PC-3 (cell line): ENCODE results near the gene PDE3B. TPM values are rescaled to one million over a fixed set of nuclear protein-coding genes. Genes with fewer than 3 reads are reported as not detected.
A peak's percentile ranks its signal among the peaks of the same experiment; 100 is the strongest.

ENCODE experiments used
- ATAC-seq: fragments of 200-7000 bp; cut with Tn5 transposase; 2 replicates; pipeline ENCODE4 v1.9.1; 2020; ENCODE audit warnings: mild to moderate bottlenecking, moderate library complexity
- BruUV-seq: library from RNA; stranded (reverse); fragments of 400-500 nt; replicated peaks from 2 replicates; lab custom pipeline; 2021; lab: Mats Ljungman, UMichigan
- CTCF ChIA-PET: fragments of 300-600 bp; sonication (Branson Sonifier 250); formaldehyde crosslinking; loops from one replicate; lab custom pipeline; 2022; ENCODE audit warnings: antibody characterized with exemption; lab: Charles Lee
- POLR2A ChIA-PET: fragments of 300-600 bp; sonication (Branson Sonifier 250); formaldehyde crosslinking; loops from one replicate; lab custom pipeline; 2022; ENCODE audit warnings: antibody characterized with exemption; ENCODE audit not compliant: unreplicated experiment; lab: Charles Lee
- DNase-seq: peaks from one replicate; pipeline ENCODE4 v3.0.0-alpha.2; 2015
- H2AFZ ChIP-seq: fragments of 300-600 bp; sonication (generic); 2 replicates; pipeline ENCODE4 v1.6.0; 2016; ENCODE audit warnings: antibody characterized with exemption, low read length
- H3F3A ChIP-seq: fragments of 300-600 bp; sonication (generic); one replicate; pipeline ENCODE4 v1.6.0; 2017; ENCODE audit warnings: antibody characterized with exemption, low read length, control low read depth, mild to moderate bottlenecking; ENCODE audit not compliant: unreplicated experiment
- H3K27ac ChIP-seq: fragments of 300-600 bp; sonication (generic); 2 replicates; pipeline ENCODE4 v1.5.1; 2016; ENCODE audit warnings: mild to moderate bottlenecking, low read length
- H3K27me3 ChIP-seq: fragments of 300-600 bp; sonication (generic); 2 replicates; pipeline ENCODE4 v1.6.1; 2016; ENCODE audit warnings: low read length, mixed read lengths
- H3K36me3 ChIP-seq: fragments of 300-600 bp; sonication (generic); 2 replicates; pipeline ENCODE4 v1.6.1; 2016; ENCODE audit warnings: low read depth, mixed run types, low read length, mixed read lengths
- H3K4me1 ChIP-seq: fragments of 300-600 bp; sonication (generic); 2 replicates; pipeline ENCODE4 v1.5.1; 2016; ENCODE audit warnings: low read length; ENCODE audit not compliant: insufficient read depth
- H3K4me2 ChIP-seq: fragments of 300-600 bp; sonication (generic); 2 replicates; pipeline ENCODE4 v1.6.0; 2016; ENCODE audit warnings: low read length
- H3K4me3 ChIP-seq: fragments of 300-600 bp; sonication (generic); 2 replicates; pipeline ENCODE4 v1.5.1; 2016; ENCODE audit warnings: mild to moderate bottlenecking, low read length, mixed read lengths
- H3K79me2 ChIP-seq: fragments of 300-600 bp; sonication (generic); 2 replicates; pipeline ENCODE4 v1.6.1; 2017; ENCODE audit warnings: low read length, mixed read lengths
- H3K9ac ChIP-seq: fragments of 300-600 bp; sonication (generic); 2 replicates; pipeline ENCODE4 v1.6.0; 2016; ENCODE audit warnings: mild to moderate bottlenecking, low read length
- H3K9me2 ChIP-seq: fragments of 300-600 bp; sonication (generic); replicated peaks from 2 replicates; pipeline ENCODE4 v1.6.1; 2016; ENCODE audit warnings: mixed run types, low read length, mixed read lengths
- H3K9me3 ChIP-seq: fragments of 300-600 bp; sonication (generic); 2 replicates; pipeline ENCODE4 v1.6.1; 2016; ENCODE audit warnings: low read length, mixed read lengths
- H4K20me1 ChIP-seq: fragments of 300-600 bp; sonication (generic); 2 replicates; pipeline ENCODE4 v1.6.1; 2016; ENCODE audit warnings: low read length, mixed read lengths
- EZH2 ChIP-seq: fragments of 300-600 bp; sonication (generic); IDR thresholded peaks from one replicate; pipeline ENCODE4 v1.6.1; 2017; ENCODE audit warnings: antibody characterized with exemption, mild to moderate bottlenecking, low read length; ENCODE audit not compliant: unreplicated experiment
- EZH2phosphoT487 ChIP-seq: fragments of 300-600 bp; sonication (generic); IDR thresholded peaks from 2 replicates; pipeline ENCODE4 v1.6.1; 2018; ENCODE audit warnings: mild to moderate bottlenecking, antibody characterized with exemption, low read length, borderline replicate concordance
- intact Hi-C: fragments of 100-400 bp; cut with micrococcal nuclease; formaldehyde crosslinking; loops from 2 replicates; pipeline ENCODE4 v1.9.0; 2023
- total RNA-seq: library from RNA; depleted of rRNA; stranded (reverse); fragments of >200 nt; gene quantifications from 2 replicates; pipeline ENCODE4 v1.2.3, GENCODE V29; 2014
- TF ChIP-seq, protein P1 (sequence below): fragments of 300-600 bp; sonication (generic); conservative IDR thresholded peaks from 2 replicates; pipeline ENCODE4 v1.5.1; 2017; ENCODE audit warnings: antibody characterized with exemption, low read depth, mild to moderate bottlenecking, low read length

Gene PDE3B
- total RNA-seq, 1 experiment from 2014 or later, result 0.11 TPM

DNA sequence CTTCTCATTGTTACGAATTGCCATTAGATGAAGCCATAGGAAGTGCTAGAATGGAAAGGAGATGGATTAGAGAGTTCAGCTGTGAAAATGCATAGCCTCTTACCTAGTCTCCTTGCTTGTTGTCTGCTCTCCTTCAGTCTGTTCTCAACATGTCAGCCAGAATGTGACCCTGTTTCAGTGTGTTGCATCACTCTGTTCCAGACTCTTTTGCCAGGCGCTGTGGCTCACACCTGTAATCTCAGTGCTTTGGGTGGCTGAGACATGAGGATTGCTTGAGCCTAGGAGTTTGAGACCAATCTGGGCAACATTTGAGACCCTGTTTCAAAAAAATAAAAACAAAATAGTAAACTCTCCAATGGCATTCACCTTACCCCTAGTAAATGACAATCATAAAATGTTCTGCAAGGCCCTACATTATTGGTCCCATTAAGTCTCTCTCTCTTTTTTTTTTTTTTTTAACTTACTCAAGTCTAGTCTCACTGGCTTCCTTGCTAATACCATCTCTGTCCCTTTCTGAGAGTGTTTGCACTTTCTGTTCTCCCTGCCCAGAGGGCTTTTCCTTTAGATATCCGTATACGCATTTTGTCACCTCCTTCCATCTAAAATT, 209.1 kb downstream of the PDE3B start:
- intact Hi-C loops, result no loop called here
- Histone ChIP-seq H3K36me3 (no peaks in the 10 kb centered on the region), H2AFZ (no peak overlapping the region), H3K4me2 (no peak overlapping the region), H3K27ac (no peak overlapping the region), H3F3A (no peaks in the 10 kb centered on the region), H3K4me3 (no peak overlapping the region), H3K4me1 (no peaks in the 10 kb centered on the region), H3K79me2 (no peaks in the 10 kb centered on the region), H3K9ac (no peak overlapping the region), H3K9me2 (no peaks in the 10 kb centered on the region), H4K20me1 (no peaks in the 10 kb centered on the region), H3K9me3 (no peaks in the 10 kb centered on the region), H3K27me3 (peaks cover 20% of the 10 kb centered on the region; the same call in 1 of the 2 replicates)
- TF ChIP-seq, protein P1, sequence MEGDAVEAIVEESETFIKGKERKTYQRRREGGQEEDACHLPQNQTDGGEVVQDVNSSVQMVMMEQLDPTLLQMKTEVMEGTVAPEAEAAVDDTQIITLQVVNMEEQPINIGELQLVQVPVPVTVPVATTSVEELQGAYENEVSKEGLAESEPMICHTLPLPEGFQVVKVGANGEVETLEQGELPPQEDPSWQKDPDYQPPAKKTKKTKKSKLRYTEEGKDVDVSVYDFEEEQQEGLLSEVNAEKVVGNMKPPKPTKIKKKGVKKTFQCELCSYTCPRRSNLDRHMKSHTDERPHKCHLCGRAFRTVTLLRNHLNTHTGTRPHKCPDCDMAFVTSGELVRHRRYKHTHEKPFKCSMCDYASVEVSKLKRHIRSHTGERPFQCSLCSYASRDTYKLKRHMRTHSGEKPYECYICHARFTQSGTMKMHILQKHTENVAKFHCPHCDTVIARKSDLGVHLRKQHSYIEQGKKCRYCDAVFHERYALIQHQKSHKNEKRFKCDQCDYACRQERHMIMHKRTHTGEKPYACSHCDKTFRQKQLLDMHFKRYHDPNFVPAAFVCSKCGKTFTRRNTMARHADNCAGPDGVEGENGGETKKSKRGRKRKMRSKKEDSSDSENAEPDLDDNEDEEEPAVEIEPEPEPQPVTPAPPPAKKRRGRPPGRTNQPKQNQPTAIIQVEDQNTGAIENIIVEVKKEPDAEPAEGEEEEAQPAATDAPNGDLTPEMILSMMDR, result no peak
- TF ChIP-seq EZH2 (no peak), EZH2phosphoT487 (no peak)
- ChIA-PET CTCF (no interaction called here), POLR2A (no interaction called here)
- no peak for ATAC-seq
- BruUV-seq, result no TSS peak
- no peak for DNase-seq

DNA sequence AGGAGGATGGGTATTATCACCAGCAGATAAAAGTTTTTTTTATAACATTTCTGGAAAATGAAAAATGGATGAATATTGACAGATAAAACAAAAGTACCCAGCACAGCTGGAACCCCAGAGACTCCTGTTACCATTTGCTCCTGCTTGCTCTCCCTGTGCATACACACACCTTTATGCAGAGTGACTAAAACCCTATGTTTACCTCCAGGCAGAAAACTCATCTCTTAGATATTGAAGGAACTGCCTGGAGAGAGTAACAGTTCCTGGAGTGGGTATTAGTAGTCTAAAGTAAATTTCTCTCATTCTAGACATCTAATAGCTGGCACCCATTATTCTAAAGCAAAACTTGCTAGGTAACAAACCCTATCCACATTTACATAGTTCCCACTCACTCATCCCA, 210.5 kb downstream of the PDE3B start:
- ATAC-seq, result peak; percentile 51; the same call in 1 of the 2 replicates
- CTCF ChIA-PET, result no interaction called here
- Histone ChIP-seq H4K20me1 (no peaks in the 10 kb centered on the region), H3K4me2 (no peak overlapping the region), H3K9me3 (no peaks in the 10 kb centered on the region), H3K4me1 (no peaks in the 10 kb centered on the region), H3K79me2 (no peaks in the 10 kb centered on the region), H3K27ac (no peak overlapping the region), H2AFZ (no peak overlapping the region), H3K36me3 (no peaks in the 10 kb centered on the region), H3K27me3 (peaks cover 21% of the 10 kb centered on the region; the same call in 1 of the 2 replicates), H3K4me3 (no peak overlapping the region), H3K9me2 (no peaks in the 10 kb centered on the region), H3F3A (no peaks in the 10 kb centered on the region), H3K9ac (no peak overlapping the region)
- peak; percentile 31 for DNase-seq
- no TSS peak for BruUV-seq
- TF ChIP-seq, protein P1, result no peak
- TF ChIP-seq EZH2phosphoT487 (no peak), EZH2 (no peak)
- POLR2A ChIA-PET, result no interaction called here
- intact Hi-C loops, result no loop called here

DNA sequence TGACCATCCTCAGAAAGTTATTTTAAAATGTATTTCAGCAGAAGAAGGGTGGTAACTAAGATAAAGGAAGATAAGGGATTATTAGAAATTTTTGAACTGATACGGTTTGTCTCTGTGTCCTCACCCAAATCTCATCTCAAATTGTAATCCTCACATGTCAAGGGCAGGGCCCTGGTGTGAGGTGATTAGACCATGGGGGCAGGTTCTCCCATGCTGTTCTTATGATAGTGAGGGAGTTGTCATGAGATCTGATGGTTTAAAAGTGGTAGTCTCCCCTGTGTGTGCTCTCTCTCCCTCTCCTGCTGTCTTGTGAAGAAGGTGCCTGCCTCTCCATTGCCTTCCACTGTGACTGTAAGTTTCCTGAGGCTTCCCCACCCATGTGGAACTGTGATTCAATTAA, 212.3 kb downstream of the PDE3B start:
- no TSS peak for BruUV-seq
- Histone ChIP-seq H3K27me3 (peaks cover 21% of the 10 kb centered on the region; the same call in 1 of the 2 replicates), H3K36me3 (no peaks in the 10 kb centered on the region), H3K4me2 (no peak overlapping the region), H2AFZ (no peak overlapping the region), H3F3A (no peaks in the 10 kb centered on the region), H3K9ac (no peak overlapping the region), H3K4me1 (no peaks in the 10 kb centered on the region), H4K20me1 (no peaks in the 10 kb centered on the region), H3K27ac (no peak overlapping the region), H3K4me3 (no peak overlapping the region), H3K9me2 (no peaks in the 10 kb centered on the region), H3K9me3 (no peaks in the 10 kb centered on the region), H3K79me2 (no peaks in the 10 kb centered on the region)
- POLR2A ChIA-PET, result no interaction called here
- CTCF ChIA-PET, result no interaction called here
- intact Hi-C loops, result no loop called here
- TF ChIP-seq, protein P1, result no peak
- no peak for TF ChIP-seq EZH2phosphoT487
- no peak for TF ChIP-seq EZH2
- no peak for ATAC-seq
- no peak for DNase-seq
